ENCODE measurements around the gene NTF4. TPM values are rescaled to one million over a fixed set of nuclear protein-coding genes. Genes with fewer than 3 reads are reported as not detected.
A peak's percentile ranks its signal among the peaks of the same experiment; 100 is the strongest.

Gene NTF4
- total RNA-seq, 1 experiment from 2014 or later: 1.7 TPM

DNA sequence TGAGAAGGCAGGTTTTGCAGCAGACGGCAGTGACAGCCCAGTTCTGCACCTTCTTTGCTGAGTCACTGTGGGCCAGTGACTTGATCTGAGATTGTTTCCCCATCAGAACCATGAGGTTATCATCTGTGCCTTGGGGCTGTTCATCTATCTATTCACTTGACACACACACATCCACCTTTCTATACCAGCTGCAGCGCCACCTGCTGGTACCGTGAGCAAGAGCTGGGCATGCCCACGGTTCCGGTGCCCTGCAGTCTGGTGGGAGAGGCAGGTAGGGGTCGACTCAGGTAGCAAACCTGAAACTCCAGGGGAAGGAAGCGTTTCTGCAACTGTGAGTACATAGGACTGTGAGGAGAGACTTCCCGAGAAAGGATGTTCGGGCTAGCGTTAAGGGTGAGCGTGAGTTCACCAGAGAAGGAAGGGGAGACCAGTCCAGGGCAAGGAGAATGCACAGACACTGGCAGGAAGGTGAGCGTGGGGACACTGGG, 42.1 kb upstream of the NTF4 start:
- peaks cover 51 to 61% of the 10 kb centered on the region in 2 experiments for H3K36me3 ChIP-seq (ENCODE audit: control insufficient read depth in 1 of 2, insufficient read depth in 2 of 2, low read length in 2 of 2)
- peak; percentile 84 for ATAC-seq
- TF ChIP-seq, protein P1, sequence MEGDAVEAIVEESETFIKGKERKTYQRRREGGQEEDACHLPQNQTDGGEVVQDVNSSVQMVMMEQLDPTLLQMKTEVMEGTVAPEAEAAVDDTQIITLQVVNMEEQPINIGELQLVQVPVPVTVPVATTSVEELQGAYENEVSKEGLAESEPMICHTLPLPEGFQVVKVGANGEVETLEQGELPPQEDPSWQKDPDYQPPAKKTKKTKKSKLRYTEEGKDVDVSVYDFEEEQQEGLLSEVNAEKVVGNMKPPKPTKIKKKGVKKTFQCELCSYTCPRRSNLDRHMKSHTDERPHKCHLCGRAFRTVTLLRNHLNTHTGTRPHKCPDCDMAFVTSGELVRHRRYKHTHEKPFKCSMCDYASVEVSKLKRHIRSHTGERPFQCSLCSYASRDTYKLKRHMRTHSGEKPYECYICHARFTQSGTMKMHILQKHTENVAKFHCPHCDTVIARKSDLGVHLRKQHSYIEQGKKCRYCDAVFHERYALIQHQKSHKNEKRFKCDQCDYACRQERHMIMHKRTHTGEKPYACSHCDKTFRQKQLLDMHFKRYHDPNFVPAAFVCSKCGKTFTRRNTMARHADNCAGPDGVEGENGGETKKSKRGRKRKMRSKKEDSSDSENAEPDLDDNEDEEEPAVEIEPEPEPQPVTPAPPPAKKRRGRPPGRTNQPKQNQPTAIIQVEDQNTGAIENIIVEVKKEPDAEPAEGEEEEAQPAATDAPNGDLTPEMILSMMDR (IDR thresholded peaks at IDR 0.05 in 2 of 3, conservative IDR thresholded peaks at IDR 0.05 in 1 of 3; ENCODE audit: borderline replicate concordance in 1 of 3, insufficient read depth in 1 of 3, low read depth in 2 of 3, low read length in 2 of 3): peak; percentile 59 to 98 (median 92); a peak in 5 of 6 replicates
- TF ChIP-seq FOSL1 (IDR thresholded peaks at IDR 0.05; ENCODE audit: low read depth) (no peak), RAD21 (IDR thresholded peaks at IDR 0.05; ENCODE audit: low read depth) (peak; percentile 43)
- no peak overlapping the region for H3K4me3 ChIP-seq (replicated peaks in 1 of 2; ENCODE audit: low read depth in 1 of 2, low read length in 2 of 2)
- peaks cover 37% of the 10 kb centered on the region; the same call in 1 of the 2 replicates for H3K79me2 ChIP-seq (ENCODE audit: insufficient read depth, low read length)
- H3K27ac ChIP-seq (ENCODE audit: low read depth, low read length): peak overlapping the region; percentile 27; the same call in 1 of the 2 replicates
- no peak overlapping the region for H3K4me2 ChIP-seq (ENCODE audit: low read length)
- H3K9me2 ChIP-seq (ENCODE audit: insufficient read depth): no peaks in the 10 kb centered on the region
- no peaks in the 10 kb centered on the region for H4K20me1 ChIP-seq (ENCODE audit: insufficient read depth)
- intact Hi-C loops (cut with micrococcal nuclease): no loop called here
- no peaks in the 10 kb centered on the region for H3K27me3 ChIP-seq (ENCODE audit: insufficient read depth, low read length)
- POLR2A ChIA-PET: interaction anchor here (0.9 kb wide), 1 partner anchor 9 kb away, joined by 3 read pairs; no protein-coding TSS in a partner anchor
- CTCF ChIA-PET: interaction anchor here (1.0 to 2.0 kb wide), 9 partner anchors 8 to 92 kb away, joined by 3 to 21 read pairs (median 5); no protein-coding TSS in a partner anchor
- H3K9ac ChIP-seq (ENCODE audit: low read length): no peak overlapping the region
- BruUV-seq (replicated peaks): no TSS peak
- DNase-seq (ENCODE audit: low read depth, low spot score): peak; percentile 43
- no peak overlapping the region for H2AFZ ChIP-seq (ENCODE audit: low read depth, low read length, poor library complexity, severe bottlenecking)
- RAD21 ChIA-PET (ENCODE audit: low non-redundant PET in 1 of 2, low total read pairs in 2 of 2, uncharacterized antibody in 2 of 2, unreplicated experiment in 2 of 2): no interaction called here
- peaks cover 0 to 5% of the 10 kb centered on the region in 2 experiments; a peak in 1 of 4 replicates for H3K4me1 ChIP-seq (ENCODE audit: control insufficient read depth in 1 of 2, insufficient read depth in 2 of 2, low read length in 2 of 2)
- H3K9me3 ChIP-seq (ENCODE audit: control insufficient read depth in 1 of 2, insufficient read depth in 1 of 2, low read depth in 1 of 2, low read length in 2 of 2): no peaks in the 10 kb centered on the region

DNA sequence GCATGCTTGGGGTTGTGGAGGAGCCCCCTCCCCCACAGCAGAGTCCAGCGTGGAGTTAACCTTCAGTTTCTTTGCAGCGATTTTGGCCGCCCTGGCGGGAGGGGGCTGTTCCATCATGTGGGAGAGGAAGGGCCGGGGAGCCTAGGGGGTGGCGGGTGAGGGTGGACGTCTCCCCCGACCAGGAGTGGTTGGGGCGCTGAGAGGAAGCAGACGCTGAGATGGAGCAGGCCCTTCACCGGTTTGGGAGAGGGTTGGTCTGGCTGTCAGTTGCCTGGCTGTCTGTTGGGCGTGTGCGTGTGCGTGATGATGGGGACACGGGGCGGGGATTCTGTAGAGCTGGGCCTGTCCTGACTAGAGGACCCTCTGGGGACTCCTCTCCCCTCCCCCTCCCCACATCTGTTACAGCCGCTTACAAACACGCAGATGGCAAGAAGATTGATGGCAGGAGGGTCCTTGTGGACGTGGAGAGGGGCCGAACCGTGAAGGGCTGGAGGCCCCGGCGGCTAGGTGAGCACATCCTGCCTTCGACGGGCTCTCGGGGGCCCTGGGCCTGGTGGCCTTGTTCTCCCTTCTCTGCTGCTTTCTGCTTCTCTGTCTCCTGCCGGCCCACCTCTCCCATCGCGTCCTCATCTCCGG, 39.7 kb upstream of the NTF4 start:
- Histone ChIP-seq H3K27ac (ENCODE audit: low read depth, low read length) (no peak overlapping the region), H4K20me1 (ENCODE audit: insufficient read depth) (no peaks in the 10 kb centered on the region), H3K9ac (ENCODE audit: low read length) (no peak overlapping the region), H3K4me2 (ENCODE audit: low read length) (no peak overlapping the region), H3K79me2 (ENCODE audit: insufficient read depth, low read length) (peaks cover 56% of the 10 kb centered on the region), H3K36me3 (ENCODE audit: control insufficient read depth in 1 of 2, insufficient read depth in 2 of 2, low read length in 2 of 2) (peaks cover 70 to 81% of the 10 kb centered on the region in 2 experiments), H3K4me1 (ENCODE audit: control insufficient read depth in 1 of 2, insufficient read depth in 2 of 2, low read length in 2 of 2) (no peaks in the 10 kb centered on the region), H3K9me2 (ENCODE audit: insufficient read depth) (no peaks in the 10 kb centered on the region), H2AFZ (ENCODE audit: low read depth, low read length, poor library complexity, severe bottlenecking) (no peak overlapping the region), H3K4me3 (replicated peaks in 1 of 2; ENCODE audit: low read depth in 1 of 2, low read length in 2 of 2) (no peak overlapping the region), H3K9me3 (ENCODE audit: control insufficient read depth in 1 of 2, insufficient read depth in 1 of 2, low read depth in 1 of 2, low read length in 2 of 2) (no peaks in the 10 kb centered on the region), H3K27me3 (ENCODE audit: insufficient read depth, low read length) (no peaks in the 10 kb centered on the region)
- ATAC-seq (no peak), DNase-seq (ENCODE audit: low read depth, low spot score) (no peak)
- intact Hi-C loops (cut with micrococcal nuclease): no loop called here
- no TSS peak for BruUV-seq (replicated peaks)
- ChIA-PET RAD21 (ENCODE audit: low non-redundant PET in 1 of 2, low total read pairs in 2 of 2, uncharacterized antibody in 2 of 2, unreplicated experiment in 2 of 2) (no interaction called here), POLR2A (no interaction called here), CTCF (interaction anchor here (1.3 to 1.4 kb wide), 2 partner anchors 10 to 104 kb away, joined by 5 read pairs; partner anchors contain the start of gene LIN7B)
- TF ChIP-seq POLR2A (IDR thresholded peaks at IDR 0.05; ENCODE audit: borderline replicate concordance, extremely low read depth, insufficient read depth, insufficient read length): no peak
- no peak for TF ChIP-seq TCF7L2 (IDR thresholded peaks at IDR 0.05; ENCODE audit: borderline replicate concordance, extremely low read depth, insufficient read depth, insufficient read length)
- no peak for TF ChIP-seq ELF1 (IDR thresholded peaks at IDR 0.05; ENCODE audit: borderline replicate concordance, low read depth)
